Neural cell (in vitro differentiated cells): Measurements from ENCODE around the gene SLC22A5. TPM values are rescaled to one million over a fixed set of nuclear protein-coding genes. Genes with fewer than 3 reads are reported as not detected.

Source experiments
- H2AFZ ChIP-seq: fragments of 200-600, 300-800 bp; sonication (generic), shearing (Covaris generic); 2 replicates; pipeline ENCODE4 v1.6.0; 2014; ENCODE audit warnings: low read depth, mild to moderate bottlenecking, antibody characterized with exemption, low read length, moderate library complexity
- H3F3A ChIP-seq: fragments of 200-600 bp; shearing (Covaris generic); 2 replicates; pipeline ENCODE4 v1.6.1; 2016; ENCODE audit warnings: mild to moderate bottlenecking, moderate library complexity, mixed read lengths, antibody characterized with exemption, low read length; ENCODE audit not compliant: insufficient read depth, poor library complexity, severe bottlenecking
- H3K27ac ChIP-seq: fragments of 200-600, 300-800 bp; sonication (generic), shearing (Covaris generic); 2 replicates; pipeline ENCODE4 v1.5.1; 2014; ENCODE audit warnings: mild to moderate bottlenecking, low read length, moderate library complexity
- H3K27me3 ChIP-seq: fragments of 300-800, 200-600 bp; sonication (generic), shearing (Covaris generic); 2 replicates; pipeline ENCODE4 v1.6.0; 2014; ENCODE audit warnings: mild to moderate bottlenecking, low read depth, low read length, moderate library complexity; ENCODE audit not compliant: insufficient read depth
- H3K36me3 ChIP-seq: fragments of 300-800, 200-600 bp; sonication (generic), shearing (Covaris generic); 2 replicates; pipeline ENCODE4 v1.5.1; 2014; ENCODE audit warnings: mild to moderate bottlenecking, antibody characterized with exemption, low read length, moderate library complexity; ENCODE audit not compliant: insufficient read depth
- H3K4me2 ChIP-seq: fragments of 300-800, 200-600 bp; sonication (generic), shearing (Covaris generic); 2 replicates; pipeline ENCODE4 v1.6.0; 2014; ENCODE audit warnings: mild to moderate bottlenecking, low read length
- H3K4me3 ChIP-seq: fragments of 300-800, 200-600 bp; sonication (generic), shearing (Covaris generic); 2 replicates; pipeline ENCODE4 v1.5.1; 2014; ENCODE audit warnings: mild to moderate bottlenecking, low read length, moderate library complexity
- H3K79me2 ChIP-seq: fragments of 200-600 bp; shearing (Covaris generic); replicated peaks from 2 replicates; pipeline ENCODE4 v1.6.0; 2014; ENCODE audit warnings: mild to moderate bottlenecking, low read length, moderate library complexity; ENCODE audit not compliant: insufficient read depth
- H3K9ac ChIP-seq: fragments of 300-800, 200-600 bp; sonication (generic), shearing (Covaris generic); 2 replicates; pipeline ENCODE4 v1.6.1; 2016; ENCODE audit warnings: mild to moderate bottlenecking, low read length, mixed read lengths
- H3K9me2 ChIP-seq: fragments of 200-600 bp; shearing (Covaris generic); 2 replicates; pipeline ENCODE4 v1.6.1; 2016; ENCODE audit warnings: mild to moderate bottlenecking, low read length, mixed read lengths; ENCODE audit not compliant: insufficient read depth
- H3K9me3 ChIP-seq: fragments of 200-600, 300-800 bp; sonication (generic), shearing (Covaris generic); 2 replicates; pipeline ENCODE4 v1.6.1; 2016; ENCODE audit warnings: mild to moderate bottlenecking, mixed run types, low read length, moderate library complexity, mixed read lengths
- H4K20me1 ChIP-seq: fragments of 200-600 bp; shearing (Covaris generic); 2 replicates; pipeline ENCODE4 v1.6.1; 2016; ENCODE audit warnings: mild to moderate bottlenecking, mixed run types; ENCODE audit not compliant: insufficient read depth
- EP300 ChIP-seq: fragments of 450-650 bp; conservative IDR thresholded peaks from 2 replicates; pipeline ENCODE4 v1.6.1; 2014; ENCODE audit warnings: antibody characterized with exemption, mild to moderate bottlenecking, moderate library complexity; ENCODE audit not compliant: poor library complexity, severe bottlenecking
- EZH2 ChIP-seq: fragments of 200-600, 300-800 bp; shearing (Covaris generic), sonication (generic); IDR thresholded peaks from 2 replicates; pipeline ENCODE4 v1.6.1; 2014; ENCODE audit warnings: antibody characterized with exemption, low read length, borderline replicate concordance, mild to moderate bottlenecking; ENCODE audit not compliant: insufficient read depth, poor library complexity, severe bottlenecking
- MXI1 ChIP-seq: fragments of 450-650 bp; conservative IDR thresholded peaks from 2 replicates; pipeline ENCODE4 v1.6.1; 2014; ENCODE audit warnings: antibody characterized with exemption, mild to moderate bottlenecking; ENCODE audit not compliant: poor library complexity, severe bottlenecking
- POLR2AphosphoS5 ChIP-seq: IDR thresholded peaks from 2 replicates; pipeline ENCODE4 v1.6.1; 2012
- RAD21 ChIP-seq: fragments of 450-650 bp; conservative IDR thresholded peaks from 2 replicates; pipeline ENCODE4 v1.6.1; 2014; ENCODE audit warnings: antibody characterized with exemption, mild to moderate bottlenecking, moderate library complexity
- SMC3 ChIP-seq: fragments of 450-650 bp; conservative IDR thresholded peaks from 2 replicates; pipeline ENCODE4 v1.6.1; 2014; ENCODE audit warnings: antibody characterized with exemption, mild to moderate bottlenecking, moderate library complexity; ENCODE audit not compliant: poor library complexity
- TAF1 ChIP-seq: IDR thresholded peaks from 2 replicates; pipeline ENCODE4 v1.6.1; 2012; ENCODE audit warnings: low read depth
- polyA plus RNA-seq: library from polyadenylated mRNA; depleted of rRNA; stranded (reverse); fragments of >200 nt; gene quantifications from 2 replicates; pipeline ENCODE4 v1.2.3, GENCODE V29; 2014
- TF ChIP-seq, protein P1 (sequence below): fragments of 450-650 bp; IDR thresholded peaks from 2 replicates; pipeline ENCODE4 v1.5.1; 2014; ENCODE audit warnings: antibody characterized with exemption, mild to moderate bottlenecking, moderate library complexity; ENCODE audit not compliant: poor library complexity, severe bottlenecking
- TF ChIP-seq, protein P2 (sequence below): IDR thresholded peaks from 2 replicates; pipeline ENCODE4 v1.6.1; 2012; ENCODE audit warnings: borderline replicate concordance

Gene SLC22A5
- polyA plus RNA-seq, 1 donor from 2014 or later: 5.5 TPM

DNA sequence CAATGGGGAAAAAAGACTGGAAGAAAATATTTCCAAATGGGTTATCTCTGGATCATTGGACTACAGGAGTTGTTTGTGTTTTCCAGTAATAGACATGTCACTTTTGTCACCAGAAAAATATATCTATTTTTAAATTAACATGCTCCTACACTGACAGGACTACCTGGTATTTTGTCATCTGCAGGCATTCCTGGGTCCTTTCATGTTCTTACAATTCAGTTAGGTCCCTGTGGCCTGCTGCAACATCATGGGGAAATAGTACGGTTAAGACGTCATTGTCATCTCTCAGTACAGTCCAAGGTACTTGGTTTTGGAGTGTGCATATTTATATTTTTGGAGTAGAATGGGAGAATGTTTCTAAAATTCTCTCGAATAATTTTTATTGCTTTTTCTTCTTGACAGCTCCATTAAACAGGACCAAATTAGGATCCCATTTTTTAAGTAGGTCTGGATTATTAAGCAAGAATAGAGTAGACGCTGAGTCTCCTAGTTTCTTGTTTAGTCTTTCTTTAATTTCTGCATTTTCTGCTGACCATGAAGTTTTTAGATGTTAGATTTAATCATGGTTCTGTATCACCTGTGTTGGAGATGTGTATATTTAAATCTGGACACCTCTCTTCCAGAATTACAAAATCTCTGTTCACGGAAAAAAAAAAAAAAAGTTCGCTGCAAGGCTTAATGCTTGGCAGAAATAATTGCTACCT, 46.9 kb downstream of the SLC22A5 start:
- no peak overlapping the region for H3K27ac ChIP-seq

DNA sequence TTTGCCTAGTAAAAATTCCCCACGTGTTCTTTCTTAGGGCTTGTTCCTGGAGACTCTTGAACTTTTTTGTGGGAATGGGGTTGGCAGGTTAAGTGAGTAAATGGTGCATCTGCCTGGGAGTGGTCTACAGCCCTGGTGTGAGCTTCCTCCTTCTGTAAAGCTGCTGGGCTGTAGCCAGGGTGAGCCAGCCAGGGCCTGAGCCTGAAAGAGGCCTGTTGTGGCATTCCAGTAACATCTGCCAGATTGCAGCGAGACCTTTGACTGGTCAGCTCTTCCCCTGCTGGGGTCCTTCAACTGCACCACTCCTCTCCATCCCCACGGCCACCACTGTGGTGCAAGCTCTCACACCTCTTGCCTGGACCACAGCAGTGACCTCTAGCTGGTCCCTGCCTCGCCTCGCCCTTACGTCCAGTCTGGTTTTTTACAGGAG, 47.5 kb downstream of the SLC22A5 start:
- Histone ChIP-seq H3K9me2 (no peaks in the 10 kb centered on the region), H3K9me3 (no peaks in the 10 kb centered on the region), H3K4me2 (no peak overlapping the region), H3K27ac (no peak overlapping the region), H3K79me2 (no peaks in the 10 kb centered on the region), H3K9ac (no peak overlapping the region), H2AFZ (no peak overlapping the region), H3F3A (no peaks in the 10 kb centered on the region), H4K20me1 (no peaks in the 10 kb centered on the region), H3K27me3 (no peaks in the 10 kb centered on the region), H3K36me3 (no peaks in the 10 kb centered on the region), H3K4me3 (no peak overlapping the region)
- TF ChIP-seq EZH2 (no peak), TAF1 (no peak), RAD21 (no peak), POLR2AphosphoS5 (no peak), EP300 (no peak)
- TF ChIP-seq, protein P1, sequence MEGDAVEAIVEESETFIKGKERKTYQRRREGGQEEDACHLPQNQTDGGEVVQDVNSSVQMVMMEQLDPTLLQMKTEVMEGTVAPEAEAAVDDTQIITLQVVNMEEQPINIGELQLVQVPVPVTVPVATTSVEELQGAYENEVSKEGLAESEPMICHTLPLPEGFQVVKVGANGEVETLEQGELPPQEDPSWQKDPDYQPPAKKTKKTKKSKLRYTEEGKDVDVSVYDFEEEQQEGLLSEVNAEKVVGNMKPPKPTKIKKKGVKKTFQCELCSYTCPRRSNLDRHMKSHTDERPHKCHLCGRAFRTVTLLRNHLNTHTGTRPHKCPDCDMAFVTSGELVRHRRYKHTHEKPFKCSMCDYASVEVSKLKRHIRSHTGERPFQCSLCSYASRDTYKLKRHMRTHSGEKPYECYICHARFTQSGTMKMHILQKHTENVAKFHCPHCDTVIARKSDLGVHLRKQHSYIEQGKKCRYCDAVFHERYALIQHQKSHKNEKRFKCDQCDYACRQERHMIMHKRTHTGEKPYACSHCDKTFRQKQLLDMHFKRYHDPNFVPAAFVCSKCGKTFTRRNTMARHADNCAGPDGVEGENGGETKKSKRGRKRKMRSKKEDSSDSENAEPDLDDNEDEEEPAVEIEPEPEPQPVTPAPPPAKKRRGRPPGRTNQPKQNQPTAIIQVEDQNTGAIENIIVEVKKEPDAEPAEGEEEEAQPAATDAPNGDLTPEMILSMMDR: no peak
- TF ChIP-seq, protein P2, sequence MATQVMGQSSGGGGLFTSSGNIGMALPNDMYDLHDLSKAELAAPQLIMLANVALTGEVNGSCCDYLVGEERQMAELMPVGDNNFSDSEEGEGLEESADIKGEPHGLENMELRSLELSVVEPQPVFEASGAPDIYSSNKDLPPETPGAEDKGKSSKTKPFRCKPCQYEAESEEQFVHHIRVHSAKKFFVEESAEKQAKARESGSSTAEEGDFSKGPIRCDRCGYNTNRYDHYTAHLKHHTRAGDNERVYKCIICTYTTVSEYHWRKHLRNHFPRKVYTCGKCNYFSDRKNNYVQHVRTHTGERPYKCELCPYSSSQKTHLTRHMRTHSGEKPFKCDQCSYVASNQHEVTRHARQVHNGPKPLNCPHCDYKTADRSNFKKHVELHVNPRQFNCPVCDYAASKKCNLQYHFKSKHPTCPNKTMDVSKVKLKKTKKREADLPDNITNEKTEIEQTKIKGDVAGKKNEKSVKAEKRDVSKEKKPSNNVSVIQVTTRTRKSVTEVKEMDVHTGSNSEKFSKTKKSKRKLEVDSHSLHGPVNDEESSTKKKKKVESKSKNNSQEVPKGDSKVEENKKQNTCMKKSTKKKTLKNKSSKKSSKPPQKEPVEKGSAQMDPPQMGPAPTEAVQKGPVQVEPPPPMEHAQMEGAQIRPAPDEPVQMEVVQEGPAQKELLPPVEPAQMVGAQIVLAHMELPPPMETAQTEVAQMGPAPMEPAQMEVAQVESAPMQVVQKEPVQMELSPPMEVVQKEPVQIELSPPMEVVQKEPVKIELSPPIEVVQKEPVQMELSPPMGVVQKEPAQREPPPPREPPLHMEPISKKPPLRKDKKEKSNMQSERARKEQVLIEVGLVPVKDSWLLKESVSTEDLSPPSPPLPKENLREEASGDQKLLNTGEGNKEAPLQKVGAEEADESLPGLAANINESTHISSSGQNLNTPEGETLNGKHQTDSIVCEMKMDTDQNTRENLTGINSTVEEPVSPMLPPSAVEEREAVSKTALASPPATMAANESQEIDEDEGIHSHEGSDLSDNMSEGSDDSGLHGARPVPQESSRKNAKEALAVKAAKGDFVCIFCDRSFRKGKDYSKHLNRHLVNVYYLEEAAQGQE: no peak

More for the DNA sequence above, 46.9 kb downstream of the SLC22A5 start:
- Histone ChIP-seq H3K36me3 (no peaks in the 10 kb centered on the region), H3K4me2 (no peak overlapping the region), H2AFZ (no peak overlapping the region), H3K27me3 (no peaks in the 10 kb centered on the region), H3K4me3 (no peak overlapping the region), H4K20me1 (no peaks in the 10 kb centered on the region), H3K9me3 (no peaks in the 10 kb centered on the region), H3K9me2 (no peaks in the 10 kb centered on the region), H3K79me2 (no peaks in the 10 kb centered on the region), H3F3A (no peaks in the 10 kb centered on the region), H3K9ac (no peak overlapping the region)
- TF ChIP-seq EP300 (no peak), MXI1 (no peak), POLR2AphosphoS5 (no peak), SMC3 (no peak), RAD21 (no peak), TAF1 (no peak), EZH2 (no peak)
- TF ChIP-seq, protein P2: no peak
- TF ChIP-seq, protein P1: no peak
